Vagina (tissue), 2 donors: ENCODE results near the gene MDN1. TPM values are rescaled to one million over a fixed set of nuclear protein-coding genes. Genes with fewer than 3 reads are reported as not detected.

ENCODE experiments used
- DNase-seq, 2 donors: peaks; one replicate each; pipeline ENCODE4 v3.0.0-alpha.2; 2017; ENCODE audit errors: extremely low spot score in 2 of 2
- H3K27ac ChIP-seq: fragments of 200-600 bp; sonication (generic); one replicate; pipeline ENCODE4 v1.5.1; 2019
- H3K27me3 ChIP-seq: fragments of 200-600 bp; sonication (generic); one replicate; pipeline ENCODE4 v1.5.1; 2019
- H3K36me3 ChIP-seq, 2 donors: fragments of 200-600 bp; sonication (generic); one replicate each; pipeline ENCODE4 v1.5.1; 2017 to 2019
- H3K4me1 ChIP-seq: fragments of 200-600 bp; sonication (generic); one replicate; pipeline ENCODE4 v1.5.1; 2019
- H3K4me3 ChIP-seq, 2 donors: fragments of 200-600 bp; sonication (generic); 1 replicate in 1 of 2; 2 replicates in 1 of 2; pipeline ENCODE4 v1.5.1; 2016 to 2019
- H3K9me3 ChIP-seq: fragments of 200-600 bp; sonication (generic); one replicate; pipeline ENCODE4 v1.5.1; 2019
- POLR2A ChIP-seq, 2 donors: fragments of 450-650 bp; IDR thresholded peaks; one replicate each; pipeline ENCODE4 v1.6.1; 2017; ENCODE audit warnings: antibody characterized with exemption in 2 of 2, mild to moderate bottlenecking in 2 of 2, moderate library complexity in 2 of 2
- POLR2AphosphoS5 ChIP-seq, 2 donors: sonication (generic); formaldehyde crosslinking; IDR thresholded peaks; one replicate each; pipeline ENCODE4 v1.9.0; 2017; ENCODE audit warnings: antibody characterized with exemption in 2 of 2, mild to moderate bottlenecking in 2 of 2, low read depth in 1 of 2; ENCODE audit not compliant: insufficient read depth in 1 of 2
- intact Hi-C: fragments of 100-400 bp; cut with DNase I; formaldehyde crosslinking; loops from one replicate; pipeline ENCODE4 v1.15.1; 2023
- total RNA-seq: library from RNA; depleted of rRNA; stranded (reverse); fragments of >200 nt; gene quantifications from one replicate; pipeline ENCODE4 v1.2.3, GENCODE V29; 2016
- TF ChIP-seq, protein P1 (sequence below), 3 experiments: fragments of 450-650 bp in 2 of 3; fragments of 200-600 bp in 1 of 3; sonication (generic) in 1 of 3; IDR thresholded peaks; one replicate each; pipeline ENCODE4 v1.5.1; 2017 to 2019; ENCODE audit warnings: antibody characterized with exemption in 3 of 3, mild to moderate bottlenecking in 2 of 3, moderate library complexity in 2 of 3

Gene MDN1
- total RNA-seq, 1 donor from 2014 or later, result 23.8 TPM

- no peak overlapping the region for H3K27ac ChIP-seq
- H3K36me3 ChIP-seq, result peaks cover 0 to 63% of the 10 kb centered on the region in 2 donors
- no peak for TF ChIP-seq POLR2A (IDR thresholded peaks at IDR 0.05)
- TF ChIP-seq POLR2AphosphoS5 (IDR thresholded peaks at IDR 0.05; ENCODE audit: insufficient read depth in 1 of 2, low read depth in 1 of 2), result no peak
- TF ChIP-seq, protein P1, sequence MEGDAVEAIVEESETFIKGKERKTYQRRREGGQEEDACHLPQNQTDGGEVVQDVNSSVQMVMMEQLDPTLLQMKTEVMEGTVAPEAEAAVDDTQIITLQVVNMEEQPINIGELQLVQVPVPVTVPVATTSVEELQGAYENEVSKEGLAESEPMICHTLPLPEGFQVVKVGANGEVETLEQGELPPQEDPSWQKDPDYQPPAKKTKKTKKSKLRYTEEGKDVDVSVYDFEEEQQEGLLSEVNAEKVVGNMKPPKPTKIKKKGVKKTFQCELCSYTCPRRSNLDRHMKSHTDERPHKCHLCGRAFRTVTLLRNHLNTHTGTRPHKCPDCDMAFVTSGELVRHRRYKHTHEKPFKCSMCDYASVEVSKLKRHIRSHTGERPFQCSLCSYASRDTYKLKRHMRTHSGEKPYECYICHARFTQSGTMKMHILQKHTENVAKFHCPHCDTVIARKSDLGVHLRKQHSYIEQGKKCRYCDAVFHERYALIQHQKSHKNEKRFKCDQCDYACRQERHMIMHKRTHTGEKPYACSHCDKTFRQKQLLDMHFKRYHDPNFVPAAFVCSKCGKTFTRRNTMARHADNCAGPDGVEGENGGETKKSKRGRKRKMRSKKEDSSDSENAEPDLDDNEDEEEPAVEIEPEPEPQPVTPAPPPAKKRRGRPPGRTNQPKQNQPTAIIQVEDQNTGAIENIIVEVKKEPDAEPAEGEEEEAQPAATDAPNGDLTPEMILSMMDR (IDR thresholded peaks at IDR 0.05), result no peak
- DNase-seq, result no peak
- no peaks in the 10 kb centered on the region for H3K27me3 ChIP-seq
- H3K4me1 ChIP-seq, result no peaks in the 10 kb centered on the region
- no peaks in the 10 kb centered on the region for H3K9me3 ChIP-seq
- H3K4me3 ChIP-seq, result no peak overlapping the region
- intact Hi-C loops, result no loop called here
Measured at GRCh38 chr6:89688328-89688727, 131.3 kb downstream of the MDN1 start.

DNA sequence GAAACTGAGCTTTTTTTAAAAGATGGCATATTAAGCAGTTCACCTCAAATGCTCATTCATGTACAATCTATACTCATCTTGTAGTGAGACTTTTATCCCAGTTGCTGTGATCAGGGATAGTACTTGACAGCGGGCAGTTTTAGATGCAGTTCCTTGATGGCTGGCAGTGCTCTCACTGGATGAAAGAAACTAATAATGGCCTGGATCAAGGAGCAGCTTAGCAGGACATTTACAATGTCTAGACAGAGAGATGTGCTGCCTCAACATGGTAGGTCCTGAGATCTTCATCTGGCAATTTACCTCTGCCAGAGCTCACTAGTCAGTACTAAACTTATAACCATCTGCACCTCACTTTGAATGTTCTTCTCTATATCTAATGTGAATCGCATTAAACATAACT lies 134.3 kb downstream of the MDN1 start:
- Histone ChIP-seq H3K36me3 (peaks cover 0 to 79% of the 10 kb centered on the region in 2 donors), H3K4me3 (no peak overlapping the region), H3K27ac (no peak overlapping the region), H3K4me1 (no peaks in the 10 kb centered on the region), H3K9me3 (no peaks in the 10 kb centered on the region), H3K27me3 (no peaks in the 10 kb centered on the region)
- no peak for DNase-seq
- TF ChIP-seq POLR2AphosphoS5 (IDR thresholded peaks at IDR 0.05; ENCODE audit: insufficient read depth in 1 of 2, low read depth in 1 of 2) (no peak), POLR2A (IDR thresholded peaks at IDR 0.05) (no peak)
- TF ChIP-seq, protein P1 (IDR thresholded peaks at IDR 0.05), result no peak
- intact Hi-C loops, result no loop called here

DNA sequence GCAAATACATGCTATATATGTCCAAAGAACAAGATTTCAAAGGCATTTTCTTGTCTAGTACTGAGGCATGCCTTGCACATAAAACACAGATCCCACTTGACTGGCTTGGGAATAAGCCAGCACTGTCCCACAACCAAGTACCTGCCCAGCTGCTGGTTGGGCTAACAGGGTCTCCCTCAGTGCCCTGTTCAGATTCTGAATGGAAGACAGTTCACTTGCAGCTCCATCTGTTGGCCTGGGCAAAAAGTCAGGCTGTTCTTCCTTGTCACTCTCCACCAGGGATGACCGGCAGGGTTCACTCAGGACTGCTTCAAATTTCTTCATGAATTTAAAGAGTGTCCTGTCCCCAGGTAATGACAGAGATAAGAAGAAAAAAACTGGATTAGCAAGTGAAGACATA lies 136.6 kb downstream of the MDN1 start:
- no peaks in the 10 kb centered on the region for H3K27me3 ChIP-seq
- peaks cover 0 to 92% of the 10 kb centered on the region in 2 donors for H3K36me3 ChIP-seq
- H3K9me3 ChIP-seq, result no peaks in the 10 kb centered on the region
- intact Hi-C loops, result no loop called here
- no peak overlapping the region for H3K4me3 ChIP-seq
- no peak for DNase-seq
- TF ChIP-seq, protein P1 (IDR thresholded peaks at IDR 0.05), result no peak
- no peak for TF ChIP-seq POLR2AphosphoS5 (IDR thresholded peaks at IDR 0.05; ENCODE audit: insufficient read depth in 1 of 2, low read depth in 1 of 2)
- no peak for TF ChIP-seq POLR2A (IDR thresholded peaks at IDR 0.05)
- H3K27ac ChIP-seq, result no peak overlapping the region
- H3K4me1 ChIP-seq, result no peaks in the 10 kb centered on the region

- Histone ChIP-seq H3K36me3 (peaks cover 0 to 95% of the 10 kb centered on the region in 2 donors), H3K27ac (no peak overlapping the region), H3K27me3 (no peaks in the 10 kb centered on the region), H3K4me1 (no peaks in the 10 kb centered on the region), H3K4me3 (no peak overlapping the region), H3K9me3 (no peaks in the 10 kb centered on the region)
- no peak for DNase-seq
- intact Hi-C loops, result no loop called here
- TF ChIP-seq, protein P1 (IDR thresholded peaks at IDR 0.05), result no peak
- TF ChIP-seq POLR2AphosphoS5 (IDR thresholded peaks at IDR 0.05; ENCODE audit: insufficient read depth in 1 of 2, low read depth in 1 of 2) (no peak), POLR2A (IDR thresholded peaks at IDR 0.05) (no peak)
Measured at GRCh38 chr6:89681983-89682564, 137.5 kb downstream of the MDN1 start.

DNA sequence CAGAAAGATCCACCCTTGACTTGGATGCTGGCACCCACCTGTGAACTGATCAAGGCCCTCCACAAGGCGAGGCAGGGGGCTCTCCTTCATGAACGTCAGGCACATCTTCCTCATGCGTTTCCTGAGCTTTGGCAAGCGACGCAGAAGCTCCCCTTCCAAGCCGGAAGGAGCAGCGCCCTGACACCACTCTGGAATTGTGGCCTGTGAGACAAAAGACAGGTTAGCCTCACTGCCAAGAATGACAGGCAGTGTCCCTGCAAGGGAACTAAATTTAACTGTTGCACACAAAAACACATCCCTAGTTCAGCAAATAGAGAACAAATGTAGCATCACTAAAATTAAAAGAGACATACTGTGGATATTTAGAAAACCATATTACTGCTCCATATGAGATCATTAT lies 139.0 kb downstream of the MDN1 start:
- H3K4me1 ChIP-seq, result no peaks in the 10 kb centered on the region
- H3K36me3 ChIP-seq, result peaks cover 0 to 93% of the 10 kb centered on the region in 2 donors
- H3K9me3 ChIP-seq, result no peaks in the 10 kb centered on the region
- H3K27me3 ChIP-seq, result no peaks in the 10 kb centered on the region
- no peak overlapping the region for H3K4me3 ChIP-seq
- intact Hi-C loops, result no loop called here
- TF ChIP-seq POLR2A (IDR thresholded peaks at IDR 0.05), result no peak
- TF ChIP-seq, protein P1 (IDR thresholded peaks at IDR 0.05), result no peak
- TF ChIP-seq POLR2AphosphoS5 (IDR thresholded peaks at IDR 0.05; ENCODE audit: insufficient read depth in 1 of 2, low read depth in 1 of 2), result no peak
- no peak for DNase-seq
- H3K27ac ChIP-seq, result no peak overlapping the region
